Chondrocyte (in vitro differentiated cells): ENCODE data around the gene SLC18B1. TPM values are rescaled to one million over a fixed set of nuclear protein-coding genes. Genes with fewer than 3 reads are reported as not detected.

ENCODE experiments used
- DNase-seq: peaks from one replicate; pipeline ENCODE4 v3.0.0; 2021; ENCODE audit warnings: mixed read lengths, low spot score
- H3K27ac Mint-ChIP-seq: one replicate; pipeline ENCODE4 v1.8.0; 2021; ENCODE audit warnings: mild to moderate bottlenecking, moderate library complexity, mixed read lengths; ENCODE audit not compliant: unreplicated experiment
- H3K27me3 Mint-ChIP-seq: 2 replicates; pipeline ENCODE4 v1.8.0; 2021; ENCODE audit warnings: low read depth, mixed read lengths
- H3K36me3 Mint-ChIP-seq: 2 replicates; pipeline ENCODE4 v1.8.0; 2021; ENCODE audit warnings: low read depth, mixed read lengths
- H3K4me1 Mint-ChIP-seq: 2 replicates; pipeline ENCODE4 v1.8.0; 2021; ENCODE audit warnings: low read depth, mild to moderate bottlenecking, mixed read lengths
- H3K4me3 Mint-ChIP-seq: one replicate; pipeline ENCODE4 v1.8.0; 2021; ENCODE audit warnings: mild to moderate bottlenecking, moderate library complexity, mixed read lengths; ENCODE audit not compliant: unreplicated experiment
- H3K9me3 Mint-ChIP-seq: 2 replicates; pipeline ENCODE4 v1.8.0; 2021; ENCODE audit warnings: low read depth, mixed read lengths
- total RNA-seq: library from RNA; stranded (reverse); gene quantifications from 3 replicates; pipeline ENCODE4 v1.2.1, GENCODE V29; 2021
- TF ChIP-seq, protein P1 (sequence below): fragments of 200-600 bp; sonication (generic); IDR thresholded peaks from 2 replicates; pipeline ENCODE4 v1.5.0; 2021; ENCODE audit warnings: antibody characterized with exemption, mild to moderate bottlenecking, moderate library complexity

The SLC18B1 gene
- total RNA-seq, 1 donor from 2014 or later = 2.4 TPM

DNA sequence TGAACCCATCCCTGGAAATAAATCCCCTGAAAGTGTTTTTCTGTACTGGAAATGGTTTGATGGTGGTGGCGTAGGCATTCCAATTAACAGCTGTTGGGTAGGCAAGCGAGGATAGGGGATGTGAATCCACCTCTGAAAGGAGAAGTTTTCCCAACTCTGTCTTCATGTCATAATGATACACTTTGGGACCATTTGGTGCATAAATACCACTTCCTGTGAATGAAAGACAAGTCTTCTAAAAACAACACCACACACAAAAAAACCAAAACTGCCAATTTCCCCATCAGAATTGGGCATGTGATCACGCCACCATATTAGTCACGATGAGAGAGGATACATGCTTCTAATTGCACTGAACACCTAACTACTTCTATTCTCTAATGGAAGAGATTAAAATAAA lies 47.1 kb downstream of the SLC18B1 start:
- H3K36me3 Mint-ChIP-seq = no peaks in the 10 kb centered on the region
- H3K27me3 Mint-ChIP-seq = peaks cover 8% of the 10 kb centered on the region
- peaks cover 2% of the 10 kb centered on the region for H3K4me1 Mint-ChIP-seq
- TF ChIP-seq, protein P1, sequence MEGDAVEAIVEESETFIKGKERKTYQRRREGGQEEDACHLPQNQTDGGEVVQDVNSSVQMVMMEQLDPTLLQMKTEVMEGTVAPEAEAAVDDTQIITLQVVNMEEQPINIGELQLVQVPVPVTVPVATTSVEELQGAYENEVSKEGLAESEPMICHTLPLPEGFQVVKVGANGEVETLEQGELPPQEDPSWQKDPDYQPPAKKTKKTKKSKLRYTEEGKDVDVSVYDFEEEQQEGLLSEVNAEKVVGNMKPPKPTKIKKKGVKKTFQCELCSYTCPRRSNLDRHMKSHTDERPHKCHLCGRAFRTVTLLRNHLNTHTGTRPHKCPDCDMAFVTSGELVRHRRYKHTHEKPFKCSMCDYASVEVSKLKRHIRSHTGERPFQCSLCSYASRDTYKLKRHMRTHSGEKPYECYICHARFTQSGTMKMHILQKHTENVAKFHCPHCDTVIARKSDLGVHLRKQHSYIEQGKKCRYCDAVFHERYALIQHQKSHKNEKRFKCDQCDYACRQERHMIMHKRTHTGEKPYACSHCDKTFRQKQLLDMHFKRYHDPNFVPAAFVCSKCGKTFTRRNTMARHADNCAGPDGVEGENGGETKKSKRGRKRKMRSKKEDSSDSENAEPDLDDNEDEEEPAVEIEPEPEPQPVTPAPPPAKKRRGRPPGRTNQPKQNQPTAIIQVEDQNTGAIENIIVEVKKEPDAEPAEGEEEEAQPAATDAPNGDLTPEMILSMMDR = no peak
- no peak overlapping the region for H3K4me3 Mint-ChIP-seq
- no peak overlapping the region for H3K27ac Mint-ChIP-seq
- no peak for DNase-seq
- H3K9me3 Mint-ChIP-seq = no peaks in the 10 kb centered on the region

DNA sequence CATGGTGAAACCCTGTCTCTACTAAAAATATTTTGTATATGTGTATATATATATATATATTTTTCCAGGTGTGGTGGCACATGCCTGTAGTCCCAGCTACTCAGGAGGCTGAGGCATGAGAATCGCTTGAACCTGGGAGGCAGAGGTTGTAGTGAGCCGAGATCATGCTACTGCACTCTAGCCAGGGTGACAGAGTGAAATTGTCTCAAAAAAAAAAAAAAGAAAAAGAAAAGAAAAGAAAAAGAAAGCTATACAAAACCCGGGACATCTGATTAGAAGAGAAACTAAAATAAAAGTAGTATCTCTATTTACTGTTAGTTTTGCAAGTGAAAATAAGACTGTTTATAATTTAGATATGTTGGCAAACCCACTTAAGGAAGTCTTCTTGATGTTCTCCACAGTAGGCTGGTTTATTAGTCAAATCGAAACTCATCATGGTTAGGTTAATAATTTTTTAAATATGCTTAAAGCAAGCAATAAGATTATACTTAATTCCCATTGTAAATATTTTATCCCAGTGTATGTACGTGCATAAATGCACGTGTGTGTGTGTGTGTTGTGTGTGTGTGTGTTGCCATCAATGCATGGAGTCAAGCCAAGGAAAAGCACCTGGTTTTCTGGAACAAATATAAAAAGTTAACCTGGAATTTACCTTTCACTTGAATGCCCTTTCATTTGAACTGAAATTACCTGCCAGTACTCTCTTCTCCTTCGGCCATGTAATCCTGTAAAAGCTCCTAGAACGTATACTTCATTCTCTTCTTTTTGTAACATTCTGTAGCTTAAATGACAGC lies 47.8 kb downstream of the SLC18B1 start:
- H3K9me3 Mint-ChIP-seq = no peaks in the 10 kb centered on the region
- peaks cover 2% of the 10 kb centered on the region for H3K4me1 Mint-ChIP-seq
- H3K27me3 Mint-ChIP-seq = peaks cover 8% of the 10 kb centered on the region
- DNase-seq = no peak
- H3K4me3 Mint-ChIP-seq = no peak overlapping the region
- TF ChIP-seq, protein P1 = no peak
- H3K27ac Mint-ChIP-seq = no peak overlapping the region
- no peaks in the 10 kb centered on the region for H3K36me3 Mint-ChIP-seq

DNA sequence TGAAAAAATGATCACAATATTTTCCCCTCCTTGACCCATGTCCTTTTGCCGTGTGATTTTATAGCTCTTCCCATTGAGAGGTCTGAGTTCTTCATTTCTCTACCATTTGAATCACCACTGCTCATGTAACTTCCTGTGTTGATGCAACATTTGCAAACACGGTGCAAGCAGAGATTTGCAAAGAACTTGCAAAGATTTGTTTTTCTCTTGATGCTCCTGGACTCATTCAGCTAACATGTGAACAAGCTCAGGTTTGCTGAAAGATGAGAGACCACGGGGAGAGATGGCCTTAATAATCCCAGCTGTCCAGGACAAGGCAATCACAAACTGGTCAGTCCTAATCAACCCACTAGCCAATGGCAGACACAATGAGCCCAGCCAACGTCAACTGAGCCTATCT lies 49.3 kb downstream of the SLC18B1 start:
- H3K4me1 Mint-ChIP-seq = peaks cover 2% of the 10 kb centered on the region
- no peak overlapping the region for H3K4me3 Mint-ChIP-seq
- H3K9me3 Mint-ChIP-seq = no peaks in the 10 kb centered on the region
- H3K36me3 Mint-ChIP-seq = no peaks in the 10 kb centered on the region
- H3K27ac Mint-ChIP-seq = no peak overlapping the region
- no peak for DNase-seq
- H3K27me3 Mint-ChIP-seq = peaks cover 10% of the 10 kb centered on the region
- TF ChIP-seq, protein P1 = no peak

DNA sequence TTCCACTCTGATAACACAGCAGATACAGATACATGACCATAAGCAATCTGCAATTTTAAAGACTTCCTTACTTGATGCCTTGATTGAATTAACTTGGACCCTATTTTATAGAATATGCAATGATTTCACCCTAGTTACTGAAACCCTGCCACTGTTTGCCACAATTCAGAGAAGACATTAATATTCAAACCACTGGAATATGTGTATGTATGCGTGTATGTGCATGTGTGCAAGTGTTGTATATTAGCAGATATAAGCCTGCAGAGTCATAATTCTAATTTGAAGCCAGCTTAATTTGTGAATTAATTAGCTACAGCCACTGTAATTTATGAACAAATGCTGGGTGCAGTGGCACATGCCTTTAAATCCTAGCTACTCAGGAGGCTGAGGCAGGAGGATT lies 50.0 kb downstream of the SLC18B1 start:
- no peaks in the 10 kb centered on the region for H3K9me3 Mint-ChIP-seq
- H3K36me3 Mint-ChIP-seq = no peaks in the 10 kb centered on the region
- no peak for DNase-seq
- H3K4me1 Mint-ChIP-seq = peaks cover 2% of the 10 kb centered on the region
- no peak overlapping the region for H3K27ac Mint-ChIP-seq
- H3K4me3 Mint-ChIP-seq = no peak overlapping the region
- TF ChIP-seq, protein P1 = no peak
- peaks cover 10% of the 10 kb centered on the region for H3K27me3 Mint-ChIP-seq

DNA sequence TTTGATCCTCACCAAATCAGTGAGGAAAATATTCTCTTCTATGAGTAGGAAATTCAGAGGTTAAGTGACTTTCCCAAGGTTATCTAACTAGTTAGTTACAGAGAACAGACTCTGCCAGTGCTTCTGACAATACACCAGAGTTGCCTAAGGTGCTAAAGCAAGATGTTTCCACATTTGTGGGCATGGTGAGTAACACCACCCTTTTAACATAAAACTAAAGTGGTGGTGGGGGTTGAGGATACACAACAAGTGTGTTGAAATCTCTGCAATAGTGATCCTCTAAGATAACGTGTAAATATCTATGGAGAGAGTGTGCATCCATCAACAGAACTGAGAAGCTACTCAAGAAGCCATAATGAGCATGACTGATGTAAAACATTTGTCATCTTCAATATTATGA lies 52.4 kb downstream of the SLC18B1 start:
- peaks cover 2% of the 10 kb centered on the region for H3K4me1 Mint-ChIP-seq
- TF ChIP-seq, protein P1 = no peak
- H3K27me3 Mint-ChIP-seq = peaks cover 10% of the 10 kb centered on the region
- H3K36me3 Mint-ChIP-seq = no peaks in the 10 kb centered on the region
- H3K27ac Mint-ChIP-seq = no peak overlapping the region
- no peak overlapping the region for H3K4me3 Mint-ChIP-seq
- DNase-seq = no peak
- H3K9me3 Mint-ChIP-seq = no peaks in the 10 kb centered on the region
